Right lobe of liver (tissue), 4 donors: ENCODE data around the gene RHEB.

Experiments used
- CTCF ChIP-seq, 4 donors: fragments of 200-600 bp in 3 of 4; fragments of 450-650 bp in 1 of 4; IDR thresholded peaks; one replicate each; pipeline versions ENCODE4 v1.5.1 to v1.8.0; 2016 to 2022; ENCODE audit warnings: antibody characterized with exemption in 4 of 4, mild to moderate bottlenecking in 2 of 4
- POLR2A ChIP-seq: fragments of 450-650 bp; IDR thresholded peaks from one replicate; pipeline ENCODE4 v1.6.1; 2017; ENCODE audit warnings: antibody characterized with exemption, mild to moderate bottlenecking
- donor health status: DM: no; HTN: no; CAD: no.
- donor health status: DM: no; HTN: no; CAD: no.
- donor health status: DM: no; HTN: yes; CAD: no.

DNA sequence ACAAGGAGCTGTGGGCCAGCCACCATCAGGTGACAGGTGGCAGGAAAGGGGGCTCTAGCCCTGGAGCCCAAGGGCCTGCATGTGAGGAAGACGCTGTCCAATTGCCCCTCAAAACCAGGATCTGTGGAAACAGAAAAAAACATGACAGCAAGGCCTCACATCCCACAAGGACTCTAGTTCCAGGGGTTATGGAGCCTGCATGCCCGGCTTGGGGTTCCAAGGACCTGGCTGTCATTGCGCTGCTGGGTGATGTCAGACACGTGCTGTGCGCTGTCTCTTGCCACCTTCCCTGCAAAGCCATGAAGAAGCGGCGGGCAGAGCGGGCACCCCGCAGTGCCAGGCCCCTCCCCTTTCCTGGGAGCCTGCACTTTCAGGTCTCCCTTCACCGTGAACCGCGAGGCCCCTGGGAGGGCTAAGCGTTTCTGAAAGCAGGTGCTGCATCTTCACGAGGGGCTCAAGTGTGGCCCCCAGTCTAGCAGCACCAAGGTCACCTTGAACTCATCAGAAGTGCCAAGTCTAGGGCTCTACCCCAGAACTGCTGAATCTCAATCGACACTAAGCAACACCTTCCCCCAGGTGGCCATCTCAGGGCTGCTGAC, 64.7 kb downstream of the RHEB start:
- no peak for TF ChIP-seq CTCF (IDR thresholded peaks at IDR 0.05)
- TF ChIP-seq POLR2A = no peak
